HG02840 (cell line): ENCODE data around the gene USP25.

ENCODE experiments used
- ATAC-seq: cut with Tn5 transposase; IDR thresholded peaks from one replicate; pipeline ENCODE4 v1.9.1; 2021; ENCODE audit warnings: mild to moderate bottlenecking, moderate library complexity, moderate number of reproducible peaks; ENCODE audit not compliant: unreplicated experiment, low FRiP score

The USP25 gene

DNA sequence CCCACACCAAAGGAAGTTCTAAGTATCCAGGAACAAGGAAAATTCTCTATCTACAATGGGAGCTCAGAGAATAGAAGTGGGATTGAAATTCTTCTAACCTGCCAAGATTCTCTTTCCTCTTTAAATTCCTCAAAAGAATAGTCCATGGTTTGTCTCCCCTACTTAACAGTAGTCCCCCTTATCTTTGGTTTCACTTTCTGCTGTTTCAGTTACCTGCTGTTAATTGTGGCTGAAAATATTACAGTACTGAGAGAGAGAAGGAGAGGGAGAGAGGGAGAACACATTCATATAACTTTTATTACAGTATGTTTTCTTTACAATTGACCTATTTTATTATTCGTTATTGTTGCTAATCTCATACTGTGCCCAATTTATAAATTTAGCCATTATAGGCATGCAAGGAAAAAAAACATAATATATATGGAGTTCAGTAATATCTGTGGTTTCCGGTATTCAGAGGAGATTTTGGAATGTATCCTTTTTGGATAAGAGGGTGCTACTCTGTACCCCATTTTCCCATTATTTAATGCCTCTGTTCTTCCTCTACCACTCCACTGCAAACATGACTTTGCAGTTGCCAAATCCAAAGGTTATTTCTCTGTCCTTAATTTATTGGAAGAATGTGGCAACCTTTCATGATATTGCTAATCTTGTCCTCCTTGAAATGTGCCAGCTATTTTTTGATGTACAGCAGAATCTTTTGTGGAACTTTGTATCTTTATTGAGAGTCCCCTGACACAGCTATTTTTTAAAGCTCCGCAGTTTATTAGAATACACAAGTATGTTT lies 68.0 kb downstream of the USP25 start:
- ATAC-seq: no peak

DNA sequence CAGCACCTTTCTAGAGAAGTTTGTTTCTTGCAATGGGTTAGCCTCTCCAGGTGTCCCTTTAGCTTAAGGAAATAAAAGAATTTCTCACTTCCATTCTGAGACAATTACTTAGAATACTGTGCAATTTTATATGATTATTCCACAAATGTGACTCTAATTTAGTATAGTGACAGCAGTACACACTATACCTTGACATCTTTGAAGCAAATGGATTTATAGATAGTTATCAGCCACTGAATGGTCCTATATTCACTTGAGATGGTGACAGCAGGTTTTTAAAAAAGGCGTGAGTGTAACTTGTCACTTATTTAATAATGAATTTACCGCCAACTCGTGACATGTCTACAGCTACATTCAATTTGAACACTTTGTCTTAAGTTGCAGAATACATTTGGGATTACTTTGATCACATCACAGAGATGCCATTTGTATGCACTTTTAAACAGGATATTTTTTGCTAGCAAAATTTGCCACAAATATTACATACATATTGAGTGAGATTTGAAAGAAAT lies 71.6 kb downstream of the USP25 start:
- no peak for ATAC-seq

DNA sequence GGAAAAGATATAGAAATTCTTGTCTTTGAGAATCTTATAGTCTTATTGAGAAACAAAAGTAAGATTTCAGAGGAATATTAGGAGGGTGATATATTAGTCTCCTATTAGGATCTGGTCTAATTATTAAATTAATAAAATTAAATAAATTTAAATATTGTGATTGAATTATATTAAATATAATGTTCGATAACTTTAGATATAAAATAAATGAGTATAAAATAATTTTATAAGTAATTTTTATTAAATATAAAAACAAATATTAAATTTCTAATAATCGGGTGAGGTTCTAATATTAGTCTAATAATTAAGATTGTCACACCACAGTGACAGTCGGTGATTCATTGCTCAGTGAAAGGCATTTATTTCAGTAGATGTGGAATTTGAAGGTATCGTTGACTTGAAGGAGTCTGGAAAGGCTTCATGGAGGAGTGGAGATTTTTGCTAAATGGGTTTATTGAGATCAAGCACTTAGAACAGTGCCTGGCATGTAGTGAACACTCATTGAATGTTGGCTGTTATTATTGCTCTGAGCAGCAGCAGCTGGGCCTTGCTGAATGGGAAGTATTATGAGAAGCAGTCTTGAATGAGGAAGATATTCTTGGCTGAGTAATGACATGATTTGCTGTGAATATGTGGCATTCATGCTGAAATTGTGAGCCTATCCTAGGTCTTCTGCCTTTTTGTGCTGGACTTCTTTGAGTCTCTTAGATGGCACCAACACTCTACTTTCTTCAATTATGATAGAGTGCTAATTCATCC lies 74.6 kb downstream of the USP25 start:
- no peak for ATAC-seq

DNA sequence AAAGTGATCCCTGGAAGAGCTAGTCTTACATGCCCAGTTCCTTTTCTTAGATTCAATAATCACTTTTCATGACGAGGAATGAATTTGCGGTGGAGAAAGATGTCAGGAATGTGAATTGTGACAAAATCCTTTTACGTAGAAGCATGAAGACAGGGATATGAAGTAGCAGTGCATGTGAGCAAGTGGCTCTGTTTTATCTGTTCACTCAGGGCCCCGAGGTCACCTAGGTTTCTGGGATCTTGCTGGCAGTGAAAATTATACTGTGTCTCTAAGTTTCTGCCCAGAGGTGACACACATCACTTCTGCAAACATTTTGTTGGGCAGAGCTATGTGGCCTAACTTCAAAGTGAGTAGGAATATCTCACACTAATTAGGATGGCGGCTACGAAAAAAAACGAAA lies 79.3 kb downstream of the USP25 start:
- no peak for ATAC-seq

DNA sequence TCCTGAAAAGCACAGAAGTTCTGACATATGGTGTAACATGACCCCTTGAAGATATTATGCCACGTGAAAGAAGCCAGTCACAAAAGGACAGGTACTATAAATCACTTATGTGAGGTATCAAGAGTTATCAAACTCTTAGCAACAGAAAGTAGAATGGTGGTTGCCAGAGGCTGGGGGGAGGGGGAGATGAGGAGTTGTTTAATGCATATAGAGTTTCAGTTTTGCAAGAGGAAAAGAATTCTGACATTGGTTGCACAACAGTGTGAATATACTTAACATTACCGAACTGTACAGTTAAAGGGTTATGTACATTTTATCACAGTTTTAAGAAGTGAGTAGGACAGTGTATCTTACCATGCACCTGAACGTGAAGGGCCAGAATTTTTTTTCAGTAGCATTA lies 80.0 kb downstream of the USP25 start:
- no peak for ATAC-seq

DNA sequence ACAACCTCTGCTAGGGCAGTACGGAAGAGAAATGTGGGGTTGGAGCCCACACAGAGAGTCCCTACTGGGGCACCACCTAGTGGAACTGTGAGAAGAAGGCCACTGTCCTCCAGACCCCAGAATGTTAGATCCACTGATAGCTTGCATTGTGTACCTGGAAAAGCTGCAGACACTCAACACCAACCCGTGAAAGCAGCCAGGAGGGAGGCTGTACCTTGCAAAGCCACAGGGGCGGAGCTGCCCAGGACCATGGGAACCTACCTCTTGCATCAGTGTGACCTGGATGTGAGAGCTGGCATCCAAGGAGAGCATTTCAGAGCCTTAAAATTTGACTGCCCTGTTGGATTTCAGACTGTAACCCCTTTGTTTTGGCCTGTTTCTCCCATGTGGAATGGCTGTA lies 85.5 kb downstream of the USP25 start:
- no peak for ATAC-seq

DNA sequence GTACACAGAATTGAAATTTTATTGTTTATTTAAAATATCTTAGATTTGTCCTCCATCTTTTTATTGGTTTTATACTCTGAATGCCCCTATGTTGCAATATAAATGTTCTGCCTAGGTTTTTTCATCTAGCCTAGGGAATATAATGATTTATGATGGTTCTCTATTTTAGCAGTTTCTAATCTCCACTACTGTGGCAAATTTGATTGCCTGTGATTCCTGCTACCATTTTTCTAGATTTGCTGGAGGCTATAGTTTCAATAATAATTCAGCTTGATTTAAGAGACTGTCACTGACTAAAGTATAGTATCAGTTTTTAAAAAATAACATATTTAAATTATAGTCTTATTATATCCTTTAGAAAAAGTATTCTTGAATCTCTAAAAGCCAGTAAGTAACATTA lies 90.5 kb downstream of the USP25 start:
- no peak for ATAC-seq

DNA sequence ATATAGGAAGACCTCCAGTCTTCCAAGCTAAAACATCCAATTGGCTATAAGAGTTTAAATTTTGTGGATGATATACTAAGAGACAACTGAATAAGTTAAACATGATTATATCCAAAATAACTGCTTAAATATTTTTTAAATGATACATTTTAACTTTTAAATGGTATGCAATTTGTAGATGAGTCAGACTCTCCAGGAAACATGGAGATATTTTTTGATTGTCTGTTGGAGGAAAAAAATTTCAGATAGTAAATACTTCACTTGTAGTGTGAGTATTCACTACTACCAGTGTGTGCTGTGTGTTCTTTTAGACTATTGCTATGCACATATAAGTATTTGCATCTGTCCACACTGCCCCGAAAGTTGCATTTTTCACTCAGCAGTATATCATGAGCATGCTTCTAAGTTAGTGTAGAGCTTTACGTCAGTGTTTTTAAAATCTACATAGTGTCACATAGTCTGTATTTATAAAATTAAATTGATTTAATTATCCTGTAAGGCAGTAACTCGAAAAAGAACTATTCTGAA lies 91.1 kb downstream of the USP25 start:
- no peak for ATAC-seq

DNA sequence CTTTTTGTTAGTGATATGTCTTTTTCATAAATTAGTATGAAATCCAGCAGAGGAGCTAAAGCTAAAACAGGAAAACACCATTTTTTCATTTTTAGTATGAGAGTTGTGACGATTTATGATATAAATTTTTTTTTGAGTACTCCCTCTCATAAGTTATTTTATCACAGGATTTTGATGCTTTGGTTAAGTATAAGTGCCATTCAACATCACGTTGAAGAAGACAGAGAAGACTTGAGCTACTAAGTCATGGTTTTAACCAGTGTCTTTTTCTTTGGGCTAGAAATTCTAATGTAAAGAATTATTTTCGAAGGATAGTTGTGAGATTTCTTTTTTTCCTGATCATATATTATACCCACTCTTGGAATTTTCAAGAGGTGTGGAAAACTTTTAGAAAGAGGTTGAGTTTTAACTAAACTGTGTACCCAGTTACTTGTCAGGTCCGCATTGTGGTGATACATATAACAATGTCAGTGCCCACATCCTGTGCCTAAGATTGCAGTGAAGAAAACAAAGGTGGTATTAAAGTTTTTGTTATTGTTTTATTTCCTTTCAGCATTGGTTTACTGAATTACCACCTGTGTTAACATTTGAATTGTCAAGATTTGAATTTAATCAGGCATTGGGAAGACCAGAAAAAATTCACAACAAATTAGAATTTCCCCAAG lies 93.8 kb downstream of the USP25 start:
- ATAC-seq: no peak

DNA sequence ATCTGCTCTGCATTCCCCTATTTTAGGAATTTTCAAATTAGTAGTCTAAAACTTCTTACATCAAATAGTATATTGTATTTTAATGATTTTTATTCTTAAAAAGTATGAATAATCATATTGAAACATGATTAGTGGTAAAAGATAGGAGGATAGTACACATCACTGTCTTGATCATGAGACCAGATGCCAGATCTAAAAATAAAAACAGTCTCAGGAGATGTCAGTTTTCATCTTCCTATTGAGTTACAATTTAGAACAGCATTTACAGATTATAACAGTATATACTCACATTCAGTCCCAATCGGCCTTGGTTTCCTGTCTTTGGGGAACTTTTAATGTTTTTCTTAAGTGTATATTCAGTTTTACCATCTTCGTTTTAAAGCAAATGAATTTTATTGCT lies 95.9 kb downstream of the USP25 start:
- no peak for ATAC-seq

DNA sequence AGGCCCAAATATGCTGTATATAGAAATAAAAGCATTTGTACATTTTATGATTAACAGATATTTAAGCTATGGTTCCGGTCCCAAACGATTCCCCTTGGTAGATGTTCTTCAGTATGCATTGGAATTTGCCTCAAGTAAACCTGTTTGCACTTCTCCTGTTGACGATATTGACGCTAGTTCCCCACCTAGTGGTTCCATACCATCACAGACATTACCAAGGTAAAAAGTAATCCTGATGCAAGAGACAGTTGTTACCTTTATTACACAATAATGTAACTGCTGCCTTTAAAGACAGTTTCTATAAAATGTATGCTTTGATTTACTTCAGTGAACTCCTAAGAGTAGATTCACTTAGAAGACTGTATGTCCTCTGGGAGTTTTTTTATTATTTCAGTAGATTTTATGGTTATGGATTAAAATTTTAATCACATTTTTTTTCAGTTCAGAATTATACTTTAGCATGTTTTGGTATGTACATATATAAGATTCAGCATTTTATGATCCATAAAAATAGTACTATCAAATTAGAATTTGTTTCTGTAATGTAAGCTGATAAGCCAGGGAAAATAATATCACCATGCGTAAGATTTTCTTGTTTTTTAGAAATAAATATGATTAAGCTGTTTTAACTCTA lies 96.5 kb downstream of the USP25 start:
- no peak for ATAC-seq

DNA sequence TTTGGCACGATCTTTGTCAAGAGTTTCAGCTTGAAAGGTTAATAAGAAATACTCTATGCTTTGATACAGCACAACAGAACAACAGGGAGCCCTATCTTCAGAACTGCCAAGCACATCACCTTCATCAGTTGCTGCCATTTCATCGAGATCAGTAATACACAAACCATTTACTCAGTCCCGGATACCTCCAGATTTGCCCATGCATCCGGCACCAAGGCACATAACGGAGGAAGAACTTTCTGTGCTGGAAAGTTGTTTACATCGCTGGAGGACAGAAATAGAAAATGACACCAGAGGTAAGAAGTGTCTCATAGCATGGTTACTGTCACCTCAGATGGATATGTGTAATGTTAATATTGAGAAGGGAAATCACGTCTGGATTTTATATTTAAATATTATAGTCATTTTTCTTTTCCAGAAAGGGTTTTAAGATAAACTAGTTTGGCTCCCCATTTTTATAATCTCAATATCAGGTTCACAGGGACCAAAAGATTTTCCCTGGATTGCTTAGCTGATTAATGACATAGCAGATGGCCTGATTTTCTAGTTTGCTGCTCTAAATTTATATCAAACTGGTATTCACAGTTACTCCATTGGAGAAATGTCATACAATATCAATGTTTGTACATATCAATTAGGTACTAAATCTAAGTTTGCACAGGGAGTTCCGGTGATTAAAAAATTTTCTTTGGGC lies 97.3 kb downstream of the USP25 start:
- ATAC-seq: no peak

DNA sequence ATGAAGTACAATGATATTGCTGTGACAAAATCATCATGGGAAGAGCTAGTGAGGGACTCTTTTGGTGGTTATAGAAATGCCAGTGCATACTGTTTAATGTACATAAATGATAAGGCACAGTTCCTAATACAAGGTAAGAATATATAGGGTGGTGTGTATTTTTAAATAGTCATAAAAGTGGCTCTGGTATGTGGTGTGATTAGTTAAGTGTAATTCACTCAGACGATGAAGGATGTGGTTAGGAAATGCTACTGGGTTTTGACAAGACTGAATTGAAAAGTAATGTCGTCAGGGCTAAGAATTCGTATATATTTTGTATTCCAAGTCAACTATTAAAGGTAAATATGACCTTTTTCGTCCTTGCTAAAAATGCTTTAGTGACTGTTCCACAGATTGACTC lies 101.7 kb downstream of the USP25 start:
- no peak for ATAC-seq

DNA sequence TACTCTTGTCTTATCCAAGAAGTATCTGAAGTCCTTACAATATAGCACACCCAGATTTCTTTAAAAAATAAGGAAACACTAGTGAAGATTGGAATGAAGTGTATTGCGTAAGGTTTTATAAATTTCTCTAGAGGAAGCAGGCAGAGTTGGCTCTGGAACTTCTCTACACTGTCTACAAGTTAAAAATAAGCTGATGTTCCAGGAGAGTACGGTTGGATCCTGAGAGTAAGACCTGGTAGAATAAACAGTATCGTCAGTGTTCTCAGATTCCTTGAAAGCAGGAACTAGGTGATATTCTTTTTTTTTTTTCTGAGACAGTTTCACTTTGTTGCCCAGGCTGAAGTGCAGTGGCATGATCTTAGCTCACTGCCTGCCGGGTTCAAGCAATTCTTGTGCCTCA lies 107.9 kb downstream of the USP25 start:
- ATAC-seq: no peak

DNA sequence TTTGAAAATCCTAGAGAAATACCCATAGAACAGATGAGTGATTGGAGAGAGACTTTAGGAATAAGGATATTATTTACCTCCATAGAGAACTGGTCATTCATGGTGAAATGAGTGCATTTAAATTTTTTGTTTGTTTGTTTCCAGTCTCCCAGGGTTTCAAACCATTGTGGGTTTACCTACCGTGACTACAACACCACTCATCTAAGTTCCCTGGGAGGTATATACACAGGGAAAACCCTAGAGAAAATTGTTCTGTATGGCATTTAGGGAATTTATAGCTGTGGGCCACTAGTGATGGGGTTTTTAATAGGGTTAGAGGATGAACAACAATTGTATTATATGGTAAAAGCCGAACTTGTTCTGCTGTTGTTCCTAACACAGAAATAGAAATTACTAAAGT lies 109.2 kb downstream of the USP25 start:
- no peak for ATAC-seq

DNA sequence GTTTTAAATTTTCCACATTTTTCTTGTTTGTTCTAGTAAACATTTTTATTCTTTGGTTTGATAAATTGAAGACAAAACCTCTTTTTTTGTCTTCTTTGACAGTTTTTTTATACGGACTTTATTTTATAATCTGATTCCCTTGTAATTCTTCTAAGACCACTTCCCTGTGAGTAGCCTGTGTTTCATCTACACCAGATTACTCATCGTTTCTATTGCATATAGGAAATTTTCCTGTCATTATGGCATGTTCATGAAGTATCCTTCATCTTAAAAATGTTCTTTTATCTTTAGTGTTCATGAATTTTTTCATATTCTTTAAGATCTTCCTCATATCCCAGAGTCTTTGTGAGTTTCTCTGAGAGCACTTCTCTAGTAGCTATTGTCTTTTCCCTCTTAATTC lies 109.8 kb downstream of the USP25 start:
- no peak for ATAC-seq

DNA sequence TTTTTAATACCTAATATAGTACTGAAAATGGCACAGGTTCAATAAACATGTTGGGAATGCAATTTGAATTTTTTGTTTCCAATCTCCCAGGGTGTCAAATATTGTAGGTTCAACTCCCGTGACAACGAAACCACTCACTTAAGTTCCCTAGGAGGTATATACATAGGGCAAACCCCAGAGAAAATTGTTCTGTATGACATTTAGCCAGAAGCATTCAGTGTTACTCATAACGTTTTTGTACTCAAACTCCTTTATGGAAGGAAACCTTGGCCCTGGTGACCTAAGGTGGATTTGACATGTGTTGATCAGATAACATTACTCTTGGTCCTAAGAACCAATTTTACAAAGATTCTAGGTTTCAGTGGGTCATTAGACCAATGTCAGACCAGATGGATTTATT lies 110.6 kb downstream of the USP25 start:
- no peak for ATAC-seq

DNA sequence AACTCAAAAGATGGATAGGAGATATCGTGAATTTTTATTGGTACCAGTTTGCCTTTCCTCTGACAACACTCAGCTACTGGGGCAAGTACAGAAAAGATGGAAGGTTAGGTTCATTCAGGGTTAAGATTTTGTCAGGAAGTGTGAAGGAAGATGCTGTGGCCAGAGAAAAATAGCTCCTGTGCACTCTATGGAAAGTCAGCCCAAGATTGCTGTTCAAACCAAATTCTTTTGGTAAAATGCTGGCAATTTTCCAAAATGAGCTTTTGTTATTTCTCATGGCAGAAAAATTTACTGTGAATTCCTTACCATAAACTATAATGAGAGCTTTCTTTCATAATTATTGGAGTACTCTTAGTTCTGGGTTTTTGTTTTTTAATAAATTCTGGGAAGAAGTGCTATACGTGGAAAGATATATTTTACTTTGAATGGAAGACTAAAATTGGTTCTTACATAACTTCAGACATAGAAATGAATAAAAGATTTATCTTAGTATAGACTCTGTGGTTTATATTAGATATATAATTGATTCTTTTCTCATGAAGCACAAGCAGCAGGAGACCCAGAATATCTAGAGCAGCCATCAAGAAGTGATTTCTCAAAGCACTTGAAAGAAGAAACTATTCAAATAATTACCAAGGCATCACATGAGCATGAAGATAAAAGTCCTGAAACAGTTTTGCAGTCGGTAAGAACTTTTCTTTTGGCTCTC lies 112.2 kb downstream of the USP25 start:
- ATAC-seq: no peak

DNA sequence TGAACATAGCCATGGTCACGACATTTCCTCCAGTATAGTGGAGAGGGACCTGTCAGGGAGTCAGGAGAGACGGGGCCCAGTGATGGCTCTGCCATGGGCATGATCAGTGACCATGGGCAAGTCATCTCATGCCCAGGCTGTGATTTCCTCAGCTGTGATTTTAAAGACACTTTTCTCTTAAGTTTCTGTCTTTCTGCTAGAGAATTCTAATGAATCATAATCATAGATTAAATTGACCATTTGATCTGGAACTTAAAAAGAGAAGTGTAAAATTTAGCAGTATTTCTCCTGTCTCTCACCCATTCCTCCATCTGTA lies 112.7 kb downstream of the USP25 start:
- ATAC-seq: no peak

DNA sequence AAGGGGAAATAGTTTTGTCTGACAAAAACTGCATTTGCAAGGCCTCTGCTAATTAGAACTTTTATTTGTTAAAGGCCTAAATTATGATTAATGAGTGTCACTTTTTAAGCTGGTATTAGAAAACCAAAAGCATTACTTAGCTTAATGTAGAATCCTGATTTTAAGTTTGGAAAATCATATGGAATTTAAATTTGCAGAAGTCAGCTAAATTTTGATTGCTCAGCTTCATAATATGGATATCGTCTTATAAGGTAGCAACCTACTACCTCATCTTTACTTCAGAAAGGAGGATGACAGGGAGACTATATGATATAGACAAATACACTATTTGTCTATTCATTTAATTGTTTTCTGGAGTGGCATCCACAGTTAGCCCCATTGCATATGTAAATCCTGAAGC lies 114.0 kb downstream of the USP25 start:
- ATAC-seq: no peak
